ENCODE measurements around the gene FICD. TPM values are rescaled to one million over a fixed set of nuclear protein-coding genes. Genes with fewer than 3 reads are reported as not detected.
A peak's percentile ranks its signal among the peaks of the same experiment; 100 is the strongest.

FICD gene
- total and polyA plus RNA-seq, 2 of the 13 experiments (the other 11 are each of a cell fraction or from before 2014, with no cell fraction given): 0.99 to 3.0 TPM

- 0 out of 2 replicates have a peak, but pooled peaks have one; percentile 77 for TF ChIP-seq ZNF850 (CRISPR knock-in tag; conservative IDR thresholded peaks at IDR 0.05)
- TF ChIP-seq BATF2 (CRISPR knock-in tag; IDR thresholded peaks at IDR 0.05): no peak
- TF ChIP-seq ZNF503 (CRISPR knock-in tag; IDR thresholded peaks at IDR 0.05): peak; percentile 59
- TF ChIP-seq KLF15 (CRISPR knock-in tag; IDR thresholded peaks at IDR 0.05; ENCODE audit: borderline replicate concordance): no peak
- peak; percentile 38; the same call in 1 of the 2 replicates for TF ChIP-seq ZBTB38 (CRISPR knock-in tag; IDR thresholded peaks at IDR 0.05)
- no peak for TF ChIP-seq ZNF496 (CRISPR knock-in tag; IDR thresholded peaks at IDR 0.05; ENCODE audit: insufficient replicate concordance)
- TF ChIP-seq ARNT2 (CRISPR knock-in tag; IDR thresholded peaks at IDR 0.05; ENCODE audit: low read depth): peak; percentile 66
- TF ChIP-seq DMAP1 (CRISPR knock-in tag; IDR thresholded peaks at IDR 0.05): no peak
- peak; percentile 97 for TF ChIP-seq MAZ (IDR thresholded peaks at IDR 0.05; ENCODE audit: borderline replicate concordance, low read depth, low read length)
- peak; percentile 95 for TF ChIP-seq MAZ (CRISPR knock-in tag; IDR thresholded peaks at IDR 0.05; ENCODE audit: low read depth)
- TF ChIP-seq ZNF276 (CRISPR knock-in tag; IDR thresholded peaks at IDR 0.05; ENCODE audit: low read depth): no peak
- TF ChIP-seq ZBTB7A (CRISPR knock-in tag; IDR thresholded peaks at IDR 0.05): no peak
- no peak for TF ChIP-seq HNRNPL (IDR thresholded peaks at IDR 0.05; ENCODE audit: low read depth, low read length)
- TF ChIP-seq POLR2AphosphoS5 (IDR thresholded peaks at IDR 0.05; ENCODE audit: low read depth, low read length): peak; percentile 76
- no peak; the same call in 1 of the 2 replicates for TF ChIP-seq ARID3A (IDR thresholded peaks at IDR 0.05; ENCODE audit: low read depth, low read length)
- no peak; the same call in 1 of the 2 replicates for TF ChIP-seq ZNF121 (CRISPR knock-in tag; IDR thresholded peaks at IDR 0.05)
- no peak for TF ChIP-seq SNAI1 (CRISPR knock-in tag; IDR thresholded peaks at IDR 0.05; ENCODE audit: borderline replicate concordance)
- TF ChIP-seq RBM39 (IDR thresholded peaks at IDR 0.05; ENCODE audit: low read depth, low read length, poor library complexity, severe bottlenecking): peak; percentile 45
- peak; percentile 72; the same call in 1 of the 3 replicates for TF ChIP-seq MXI1 (IDR thresholded peaks at IDR 0.05; ENCODE audit: borderline replicate concordance, low read depth, low read length)
- TF ChIP-seq PAX8 (CRISPR knock-in tag; IDR thresholded peaks at IDR 0.05; ENCODE audit: borderline replicate concordance): no peak
- no peak for TF ChIP-seq SIX1 (CRISPR knock-in tag; IDR thresholded peaks at IDR 0.05; ENCODE audit: borderline replicate concordance)
- TF ChIP-seq ZNF367 (CRISPR knock-in tag; IDR thresholded peaks at IDR 0.05; ENCODE audit: borderline replicate concordance): no peak
- no peak for TF ChIP-seq NPAS2 (CRISPR knock-in tag; IDR thresholded peaks at IDR 0.05; ENCODE audit: borderline replicate concordance)
Observed at GRCh38 chr12:108562348-108563135, 47.5 kb downstream of the FICD start, which contains the start of gene ISCU (continued).

All from HepG2 (cell line).